Activated CD4-positive, alpha-beta T cell treated with anti-CD3 and anti-CD28 coated beads, Interleukin-2, amount 50 U/mL, for 4 hours (primary cell): ENCODE measurements around the gene KIF23.
"Not testable (repeated sequence)": the region's sequence is repeated elsewhere in the genome, so short reads cannot be mapped to it uniquely, and the experiment has no call there.

ENCODE experiments used
- DNase-seq, 2 experiments: peaks; one replicate each; pipeline ENCODE4 v3.0.0-alpha.2; 2020

Gene KIF23

GRCh38 chr15:69413822-69414700 is at the start of gene KIF23:
Gene KIF23, plus strand, starts transcription at chr15:69414349. Its CDS starts 117 bp downstream, at chr15:69414466.
- DNase-seq: peak; percentile 93 to 94

GRCh38 chr15:69367236-69367635 is 46.9 kb upstream of the KIF23 start:
- no peak for DNase-seq

GRCh38 chr15:69369631-69370030 is 44.5 kb upstream of the KIF23 start:
- no peak for DNase-seq

GRCh38 chr15:69373406-69373805 is 40.7 kb upstream of the KIF23 start:
- no peak for DNase-seq

- DNase-seq: no peak
Measured at GRCh38 chr15:69375151-69375790, 38.9 kb upstream of the KIF23 start.

- no peak for DNase-seq
Measured at GRCh38 chr15:69377216-69377970, 36.8 kb upstream of the KIF23 start.

GRCh38 chr15:69380100-69380725 is 33.9 kb upstream of the KIF23 start:
- DNase-seq: no peak

GRCh38 chr15:69380726-69381105 is 33.4 kb upstream of the KIF23 start:
- DNase-seq: no peak

- DNase-seq: not testable (repeated sequence)
Measured at GRCh38 chr15:69382176-69382575, 32.0 kb upstream of the KIF23 start.

- not testable (repeated sequence) for DNase-seq
Measured at GRCh38 chr15:69384066-69384465, 30.1 kb upstream of the KIF23 start.

GRCh38 chr15:69384626-69385598 is 29.2 kb upstream of the KIF23 start:
- DNase-seq: no peak

GRCh38 chr15:69385831-69386230 is 28.3 kb upstream of the KIF23 start:
- DNase-seq: no peak

GRCh38 chr15:69386284-69386683 is 27.9 kb upstream of the KIF23 start:
- DNase-seq: no peak

GRCh38 chr15:69388260-69388705 is 25.9 kb upstream of the KIF23 start:
- DNase-seq: no peak

- no peak for DNase-seq
Measured at GRCh38 chr15:69389426-69389825, 24.7 kb upstream of the KIF23 start.

- no peak for DNase-seq
Measured at GRCh38 chr15:69390575-69390974, 23.6 kb upstream of the KIF23 start.

- DNase-seq: no peak
Measured at GRCh38 chr15:69391046-69391757, 22.9 kb upstream of the KIF23 start.

- DNase-seq: no peak
Measured at GRCh38 chr15:69392352-69392751, 21.8 kb upstream of the KIF23 start.

- DNase-seq: no peak
Measured at GRCh38 chr15:69393831-69394491, 20.2 kb upstream of the KIF23 start.

- DNase-seq: peak; percentile 80 to 85
Measured at GRCh38 chr15:69394556-69395282, 19.4 kb upstream of the KIF23 start.
